Activated naive CD8-positive, alpha-beta T cell treated with anti-CD3 and anti-CD28 coated beads, Interleukin-2, amount 50 U/mL, for 16 hours (primary cell): ENCODE measurements around the gene NDUFAF8.
A peak's percentile ranks its signal among the peaks of the same experiment; 100 is the strongest.

Experiments used
- DNase-seq: peaks from one replicate; pipeline ENCODE4 v3.0.0-alpha.2; 2020; ENCODE audit warnings: low read depth, low spot score

The NDUFAF8 gene

GRCh38 chr17:81238490-81238814 is 666 bp upstream of the NDUFAF8 start:
- no peak for DNase-seq

- DNase-seq: peak; percentile 38
These were observed 817 bp downstream of the NDUFAF8 start for GRCh38 chr17:81239714-81240555.

- no peak for DNase-seq
These were observed 1.6 kb downstream of the NDUFAF8 start for GRCh38 chr17:81240761-81241160.

GRCh38 chr17:81241203-81241602 is 2.1 kb downstream of the NDUFAF8 start:
- no peak for DNase-seq

GRCh38 chr17:81241648-81242420 is 2.7 kb downstream of the NDUFAF8 start:
- peak; percentile 49 for DNase-seq

GRCh38 chr17:81242421-81243332 is 3.6 kb downstream of the NDUFAF8 start:
- DNase-seq: no peak

GRCh38 chr17:81243333-81243664 is 4.2 kb downstream of the NDUFAF8 start:
- DNase-seq: no peak

GRCh38 chr17:81244358-81245023 is 5.4 kb downstream of the NDUFAF8 start:
- no peak for DNase-seq

- DNase-seq: no peak
These were observed 6.0 kb downstream of the NDUFAF8 start for GRCh38 chr17:81245024-81245664.

- no peak for DNase-seq
These were observed 6.7 kb downstream of the NDUFAF8 start for GRCh38 chr17:81245665-81246342.

- DNase-seq: no peak
These were observed 7.2 kb downstream of the NDUFAF8 start for GRCh38 chr17:81246343-81246670.

- no peak for DNase-seq
These were observed 7.7 kb downstream of the NDUFAF8 start for GRCh38 chr17:81246679-81247338.

- DNase-seq: no peak
These were observed 8.3 kb downstream of the NDUFAF8 start for GRCh38 chr17:81247339-81247990.

GRCh38 chr17:81248649-81249048 is 9.5 kb downstream of the NDUFAF8 start:
- no peak for DNase-seq

GRCh38 chr17:81249223-81250040 is 10.3 kb downstream of the NDUFAF8 start:
- no peak for DNase-seq

- DNase-seq: no peak
These were observed 11.4 kb downstream of the NDUFAF8 start for GRCh38 chr17:81250286-81251093.

GRCh38 chr17:81251094-81251708 is 12.1 kb downstream of the NDUFAF8 start:
- no peak for DNase-seq
